ENCODE results near the gene RABGAP1L. TPM values are rescaled to one million over a fixed set of nuclear protein-coding genes. Genes with fewer than 3 reads are reported as not detected.

The RABGAP1L gene
- total RNA-seq, 4 donors from 2014 or later: 42.4 to 74.5 (median 49.1) TPM

GRCh38 chr1:174428033-174428432 is 268.7 kb downstream of the RABGAP1L start:
- no peaks in the 10 kb centered on the region for H3K27me3 ChIP-seq
- H3K9me3 ChIP-seq: no peaks in the 10 kb centered on the region
- WGBS, 2 donors: 65 to 76% methylated on average over 3 of the region's 3 CpGs
- no peak overlapping the region for H3K4me3 ChIP-seq
- no peaks in the 10 kb centered on the region for H3K36me3 ChIP-seq
- H3K4me1 ChIP-seq: no peaks in the 10 kb centered on the region
- DNase-seq (ENCODE audit: low spot score in 2 of 2): no peak
- TF ChIP-seq EP300 (IDR thresholded peaks at IDR 0.05): no peak
- TF ChIP-seq POLR2A (IDR thresholded peaks at IDR 0.05): no peak
- no peak for TF ChIP-seq CTCF (IDR thresholded peaks at IDR 0.05)
- H3K27ac ChIP-seq: no peak overlapping the region

- Histone ChIP-seq H3K9me3 (no peaks in the 10 kb centered on the region), H3K36me3 (no peaks in the 10 kb centered on the region), H3K27ac (no peak overlapping the region), H3K4me1 (no peaks in the 10 kb centered on the region), H3K27me3 (no peaks in the 10 kb centered on the region), H3K4me3 (no peak overlapping the region)
- no peak for TF ChIP-seq EP300 (IDR thresholded peaks at IDR 0.05)
- TF ChIP-seq CTCF (IDR thresholded peaks at IDR 0.05): no peak
- TF ChIP-seq POLR2A (IDR thresholded peaks at IDR 0.05): no peak
- DNase-seq (ENCODE audit: low spot score in 2 of 2): no peak
Measured at GRCh38 chr1:174428739-174429138, 269.4 kb downstream of the RABGAP1L start.

GRCh38 chr1:174433451-174433850 is 274.1 kb downstream of the RABGAP1L start:
- WGBS, 2 donors: 85 to 100% methylated on average over 1 of the region's 1 CpG

GRCh38 chr1:174445351-174445750 is 286.0 kb downstream of the RABGAP1L start:
- no peak for TF ChIP-seq POLR2A (IDR thresholded peaks at IDR 0.05)
- no peak for TF ChIP-seq CTCF (IDR thresholded peaks at IDR 0.05)
- TF ChIP-seq EP300 (IDR thresholded peaks at IDR 0.05): no peak
- Histone ChIP-seq H3K36me3 (no peaks in the 10 kb centered on the region), H3K27ac (no peak overlapping the region), H3K4me1 (peaks cover 0 to 10% (median 0%) of the 10 kb centered on the region in 4 donors), H3K4me3 (no peak overlapping the region), H3K9me3 (peaks cover 0 to 9% (median 0%) of the 10 kb centered on the region in 4 donors), H3K27me3 (no peaks in the 10 kb centered on the region)
- no peak for DNase-seq (ENCODE audit: low spot score in 2 of 2)

More at GRCh38 chr1:174433451-174433850, 274.1 kb downstream of the RABGAP1L start:
- no peaks in the 10 kb centered on the region for H3K27me3 ChIP-seq
- no peak for DNase-seq (ENCODE audit: low spot score in 2 of 2)
- H3K9me3 ChIP-seq: peaks cover 0 to 3% (median 0%) of the 10 kb centered on the region in 4 donors
- H3K4me1 ChIP-seq: no peaks in the 10 kb centered on the region
- TF ChIP-seq POLR2A (IDR thresholded peaks at IDR 0.05): no peak
- TF ChIP-seq EP300 (IDR thresholded peaks at IDR 0.05): no peak
- TF ChIP-seq CTCF (IDR thresholded peaks at IDR 0.05): no peak
- H3K36me3 ChIP-seq: no peaks in the 10 kb centered on the region
- no peak overlapping the region for H3K27ac ChIP-seq
- H3K4me3 ChIP-seq: no peak overlapping the region

GRCh38 chr1:174445817-174446216 is 286.5 kb downstream of the RABGAP1L start:
- Histone ChIP-seq H3K4me3 (no peak overlapping the region), H3K4me1 (peaks cover 0 to 10% (median 0%) of the 10 kb centered on the region in 4 donors), H3K9me3 (peaks cover 0 to 9% (median 0%) of the 10 kb centered on the region in 4 donors), H3K27ac (no peak overlapping the region), H3K36me3 (no peaks in the 10 kb centered on the region), H3K27me3 (no peaks in the 10 kb centered on the region)
- no peak for DNase-seq (ENCODE audit: low spot score in 2 of 2)
- WGBS, 2 donors: 89% methylated on average over 6 of the region's 6 CpGs
- no peak for TF ChIP-seq CTCF (IDR thresholded peaks at IDR 0.05)
- TF ChIP-seq POLR2A (IDR thresholded peaks at IDR 0.05): no peak
- TF ChIP-seq EP300 (IDR thresholded peaks at IDR 0.05): no peak
